SH-SY5Y (cell line): ENCODE data around the gene MAPKAPK2.

Experiments used
- GATA2 ChIP-seq: IDR thresholded peaks from 2 replicates; pipeline ENCODE4 v1.6.1; 2011; ENCODE audit warnings: mild to moderate bottlenecking, low read depth, low read length
- GATA3 ChIP-seq: IDR thresholded peaks from 2 replicates; pipeline ENCODE4 v1.6.1; 2011; ENCODE audit warnings: low read depth, mild to moderate bottlenecking, low read length, moderate library complexity

- TF ChIP-seq GATA2 (no peak), GATA3 (no peak)
These were observed 58.1 kb downstream of the MAPKAPK2 start for GRCh38 chr1:206742719-206743383.
